Renal cortex interstitium (tissue), 11 donors: ENCODE measurements around the gene TAF9B. TPM values are rescaled to one million over a fixed set of nuclear protein-coding genes. Genes with fewer than 3 reads are reported as not detected.
"Not testable (repeated sequence)": the region's sequence is repeated elsewhere in the genome, so short reads cannot be mapped to it uniquely, and the experiment has no call there.

Experiments used
- DNase-seq, 11 donors: peaks; one replicate each; pipeline ENCODE4 v3.0.0-alpha.2; 2013; ENCODE audit warnings: low read depth in 9 of 11, low spot score in 4 of 11; ENCODE audit errors: extremely low read depth in 1 of 11
- polyA plus RNA-seq, 3 donors: library from polyadenylated mRNA; unstranded; fragments of 120-200 nt; gene quantifications; one replicate each; pipeline ENCODE4 v1.2.1, GENCODE V29; 2013; ENCODE audit not compliant: insufficient read length in 3 of 3

The TAF9B gene
- polyA plus RNA-seq, 3 donors = 47.2 to 55.3 (median 48.8) TPM

DNA sequence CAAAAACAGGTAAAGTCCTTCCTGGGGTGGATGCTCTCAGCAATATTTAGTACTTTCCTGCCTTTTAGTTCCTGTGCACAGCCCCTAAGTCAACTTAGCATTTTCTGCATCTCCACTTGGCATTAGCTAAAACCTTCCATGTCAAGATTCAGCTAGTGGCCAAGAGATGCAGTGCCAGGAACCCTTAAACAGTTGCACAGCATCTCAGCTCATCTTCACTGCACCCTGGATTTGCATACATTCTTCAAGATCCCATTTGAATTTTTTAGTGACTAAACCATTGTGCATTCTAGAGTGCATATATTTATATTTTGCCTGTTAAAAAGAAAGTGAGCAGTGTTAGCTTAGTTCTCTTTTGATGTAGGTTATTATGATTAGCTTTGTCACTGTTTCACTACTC is 13.7 kb downstream of the TAF9B start:
- DNase-seq = not testable (repeated sequence)

DNA sequence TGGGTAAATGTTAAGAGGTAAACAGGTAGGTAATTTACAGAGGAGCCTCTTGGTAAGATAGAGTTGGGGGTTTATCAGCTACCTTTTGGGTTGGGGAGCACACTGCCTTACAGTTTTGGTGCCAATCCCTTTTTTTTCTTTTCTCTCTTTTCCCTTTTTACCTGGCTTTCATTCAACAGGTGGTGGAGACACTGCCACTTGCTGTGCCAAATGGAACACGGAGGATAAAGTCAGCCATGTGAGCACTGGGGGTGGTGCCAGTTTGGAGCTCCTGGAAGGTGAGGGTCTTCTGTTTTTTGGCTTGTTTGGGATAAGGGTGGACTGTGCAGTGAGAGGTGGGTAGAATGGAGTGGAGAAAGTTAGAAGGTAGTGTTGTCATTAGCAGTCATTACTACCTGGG is 14.3 kb downstream of the TAF9B start:
- no peak for DNase-seq

DNA sequence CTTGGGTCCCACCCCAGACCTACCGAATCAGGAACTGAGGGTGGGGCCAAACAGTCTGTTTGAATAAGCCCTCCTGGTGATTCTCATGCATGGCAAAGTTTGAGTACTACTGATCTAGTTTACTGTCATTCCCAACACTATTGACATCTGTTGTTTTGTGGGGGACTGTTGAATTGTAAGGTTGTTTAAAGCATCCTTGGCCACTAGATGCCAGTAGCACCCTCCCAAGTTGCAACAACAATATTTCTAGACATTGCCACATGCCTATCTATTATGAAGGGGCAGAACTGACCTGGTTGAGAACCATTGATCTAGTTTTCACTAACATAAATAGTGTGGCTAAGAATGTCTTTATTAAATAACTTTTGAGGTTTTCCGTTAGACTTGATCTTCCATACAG is 15.1 kb downstream of the TAF9B start:
- no peak for DNase-seq

DNA sequence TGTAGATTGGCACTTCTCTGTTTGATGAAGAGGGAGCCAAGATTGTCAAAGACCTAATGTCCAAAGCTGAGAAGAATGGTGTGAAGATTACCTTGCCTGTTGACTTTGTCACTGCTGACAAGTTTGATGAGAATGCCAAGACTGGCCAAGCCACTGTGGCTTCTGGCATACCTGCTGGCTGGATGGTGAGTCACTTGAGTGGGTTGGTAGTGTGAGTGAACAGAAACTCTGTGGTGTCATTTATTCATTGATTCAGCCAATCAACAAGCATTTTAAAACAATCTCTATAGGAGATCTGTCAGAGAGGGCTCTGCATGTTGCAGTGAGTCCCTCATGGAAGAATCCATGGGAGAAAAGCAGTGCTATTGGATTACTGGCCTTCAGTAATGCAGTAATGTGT is 16.3 kb downstream of the TAF9B start:
- no peak for DNase-seq

DNA sequence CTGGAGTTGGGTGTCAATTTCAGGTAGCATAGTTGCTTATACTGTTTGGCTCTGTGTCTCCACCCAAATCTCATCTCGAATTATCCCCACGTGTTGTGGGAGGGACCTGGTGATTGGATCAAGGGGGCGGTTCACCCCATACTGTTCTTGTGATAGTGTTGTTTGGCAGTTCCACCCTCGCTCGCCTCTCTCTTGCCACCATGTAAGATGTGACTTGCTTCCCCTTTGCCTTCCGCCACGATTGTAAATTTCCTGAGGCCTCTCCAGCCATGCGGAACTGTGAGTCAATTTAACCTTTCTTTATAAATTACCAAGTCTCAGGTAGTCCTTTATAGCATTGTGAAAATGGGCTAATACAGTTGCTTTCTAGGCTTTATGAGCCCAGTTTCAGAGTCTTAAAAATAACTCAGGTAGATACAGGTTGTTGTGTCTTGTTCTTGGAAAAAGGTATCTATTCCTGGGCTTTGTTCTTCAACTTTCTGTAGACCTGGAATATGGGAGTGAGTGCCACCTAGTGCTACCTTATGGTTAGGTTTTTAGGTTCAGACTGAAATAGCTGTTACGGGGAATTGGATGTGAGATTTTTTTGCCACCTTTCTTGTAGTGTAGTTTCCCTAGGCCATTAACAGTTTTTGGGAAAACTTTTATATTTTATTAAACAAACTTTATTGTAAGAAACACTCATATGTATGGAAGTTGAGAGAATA is 19.8 kb downstream of the TAF9B start:
- no peak for DNase-seq

DNA sequence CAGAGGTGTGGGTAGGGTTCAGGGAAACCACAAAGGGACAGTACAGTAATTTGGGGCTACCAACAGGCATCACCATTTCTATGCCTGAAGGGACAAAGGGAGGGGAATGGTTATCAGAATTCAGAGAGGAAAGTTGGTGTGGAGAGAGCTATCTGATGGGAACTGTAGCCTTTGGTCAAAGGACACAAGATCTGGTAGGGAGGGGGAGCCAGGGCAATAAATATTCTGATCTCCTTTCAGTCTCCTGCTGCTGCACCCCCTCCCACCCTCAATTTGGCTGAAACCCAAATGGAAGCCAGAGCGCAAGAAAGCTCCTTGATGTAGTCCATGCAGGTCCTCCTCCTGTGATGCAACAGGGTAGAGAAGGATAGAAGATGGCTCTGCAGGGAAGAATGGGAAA is 20.8 kb downstream of the TAF9B start:
- DNase-seq = no peak

DNA sequence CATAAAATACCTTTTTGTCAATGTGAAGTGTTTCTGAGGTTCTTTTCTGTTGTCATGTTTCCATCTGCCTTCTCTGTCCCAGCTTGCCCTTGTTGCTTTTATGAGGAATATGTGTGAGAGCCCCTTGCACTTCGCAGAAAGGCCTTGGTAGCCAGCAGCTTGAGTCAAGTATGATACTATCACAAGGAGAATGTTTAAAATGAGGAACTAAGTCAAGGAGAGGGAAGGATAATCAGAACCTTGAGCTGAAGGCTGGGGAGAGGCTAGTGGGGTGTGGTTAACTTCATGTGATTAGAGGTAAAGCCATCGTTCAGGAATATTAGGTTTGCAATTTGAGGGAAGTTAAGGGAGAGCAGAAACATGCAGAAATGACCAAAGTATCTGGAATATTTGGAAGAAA is 22.7 kb downstream of the TAF9B start:
- DNase-seq = no peak

DNA sequence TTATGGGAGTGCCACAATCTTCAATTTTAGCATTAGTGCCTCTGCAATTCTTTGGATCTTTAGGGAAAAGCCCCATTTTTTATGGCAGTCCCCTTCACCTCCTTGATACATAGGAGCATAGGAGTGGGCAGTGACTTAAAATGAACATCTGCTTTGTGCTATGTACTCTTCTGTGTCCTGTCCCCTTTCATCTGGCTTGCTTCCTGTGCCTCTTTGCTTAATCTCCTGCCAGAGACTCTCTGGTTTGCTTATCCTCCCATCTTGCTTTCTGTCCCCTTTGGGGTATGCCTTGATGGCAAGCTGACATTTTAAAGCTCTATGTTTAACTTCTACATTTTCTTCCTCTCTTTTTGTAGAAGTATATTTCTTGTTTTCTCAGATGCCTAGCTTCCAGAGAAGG is 23.1 kb downstream of the TAF9B start:
- DNase-seq = no peak

DNA sequence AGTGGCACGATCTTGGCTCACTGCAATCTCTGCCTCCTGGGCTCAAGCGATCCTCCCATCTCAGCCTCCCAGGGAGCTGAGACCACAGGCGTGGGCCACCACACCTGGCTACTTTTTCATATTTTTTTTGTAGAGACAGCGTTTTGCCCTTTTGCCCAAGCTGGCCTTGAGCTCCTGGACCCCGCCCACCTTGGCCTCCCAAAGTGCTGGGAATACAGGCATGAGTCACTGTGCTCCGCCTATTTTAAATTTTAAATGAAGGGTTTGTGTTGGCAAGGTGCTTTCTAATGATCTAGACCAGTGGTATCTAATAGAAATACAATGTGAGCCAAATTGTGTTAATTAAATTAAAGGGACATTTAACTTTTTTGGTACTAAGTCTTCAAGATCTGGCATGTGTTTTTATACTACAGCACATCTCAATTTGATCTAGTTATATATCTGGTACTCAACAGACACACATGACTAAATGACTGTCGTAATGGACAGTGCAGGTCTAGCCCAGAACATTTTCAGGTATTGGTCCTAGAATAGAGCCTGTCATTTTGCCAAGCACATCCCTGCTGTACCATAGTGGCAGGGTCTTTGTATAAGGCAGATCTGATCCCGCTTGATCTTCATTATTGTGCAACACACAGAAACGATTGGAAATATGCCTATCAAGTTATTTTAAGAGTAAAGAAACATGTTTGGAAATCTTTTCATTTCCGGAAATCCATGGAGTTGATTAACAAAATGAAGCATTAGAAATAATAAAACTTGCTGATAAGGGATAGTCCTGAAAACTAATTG is 28.1 kb downstream of the TAF9B start:
- DNase-seq = no peak

DNA sequence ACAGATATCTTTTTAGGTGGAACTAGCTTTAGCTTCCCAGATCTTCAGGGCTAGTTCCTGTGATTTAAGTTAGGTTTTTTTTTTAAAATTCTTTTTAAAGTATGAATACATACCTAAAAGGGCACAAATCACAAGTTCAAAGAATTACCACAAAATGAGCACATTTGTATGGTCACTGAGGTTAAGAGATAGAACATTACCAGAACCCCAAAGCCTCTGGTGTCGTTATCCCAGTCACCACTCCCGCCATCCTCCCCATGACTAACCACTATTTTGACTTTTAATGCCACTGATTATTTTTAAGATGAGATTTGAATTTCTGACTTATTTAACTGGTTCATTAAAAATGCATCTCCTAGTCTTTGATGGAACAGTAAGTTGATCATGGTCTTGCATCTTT is 30.0 kb downstream of the TAF9B start:
- DNase-seq = no peak

DNA sequence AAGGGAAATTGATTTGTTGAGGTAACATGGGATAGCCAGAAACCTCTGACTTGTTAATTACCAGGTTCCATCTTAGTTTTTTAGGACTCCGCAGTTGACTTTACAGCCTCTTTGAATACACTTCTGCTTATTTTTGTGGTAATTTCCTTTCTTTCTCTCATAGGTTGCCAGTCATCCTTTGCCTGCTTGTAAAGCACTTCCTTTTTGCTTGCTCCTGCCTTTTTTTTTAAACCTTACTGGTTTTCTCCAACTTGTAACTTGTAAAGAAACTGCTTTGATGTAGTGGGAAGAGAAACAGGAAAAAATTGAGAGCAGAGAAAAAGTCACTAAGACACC is 32.8 kb downstream of the TAF9B start:
- DNase-seq = no peak

DNA sequence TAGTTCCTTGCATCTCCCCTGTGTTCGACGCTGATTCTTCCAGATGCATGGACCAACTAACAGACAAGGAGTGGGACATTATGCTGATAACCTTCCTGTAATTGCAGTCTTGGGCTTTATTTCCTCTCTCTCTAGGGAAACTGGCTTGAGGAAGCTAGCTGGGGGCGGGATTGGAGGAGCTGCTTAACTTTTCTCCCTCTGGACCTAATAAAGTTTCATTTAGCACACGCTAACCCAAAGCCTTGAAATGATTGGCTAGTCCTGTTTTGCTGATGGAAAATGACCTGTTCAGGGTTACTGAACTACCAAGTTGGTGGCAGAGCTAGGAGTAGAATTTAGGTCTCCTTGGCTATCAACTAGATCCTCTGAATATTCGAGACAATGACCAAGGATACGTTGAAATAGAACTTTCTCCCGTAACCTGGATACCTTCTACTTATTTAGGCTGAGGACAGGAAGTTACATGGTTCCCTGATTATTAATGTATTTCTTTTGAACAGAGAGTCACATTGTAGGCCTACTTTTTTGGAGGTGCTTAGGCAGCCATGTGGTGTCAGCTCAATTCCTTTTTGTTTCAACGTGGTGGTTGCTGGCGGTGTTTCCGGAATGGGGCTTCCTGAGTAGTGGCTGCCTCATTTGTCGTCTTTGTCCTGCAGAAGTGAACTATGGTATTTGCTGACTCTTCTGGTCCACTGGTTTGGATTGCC is 33.4 kb downstream of the TAF9B start:
- no peak for DNase-seq

DNA sequence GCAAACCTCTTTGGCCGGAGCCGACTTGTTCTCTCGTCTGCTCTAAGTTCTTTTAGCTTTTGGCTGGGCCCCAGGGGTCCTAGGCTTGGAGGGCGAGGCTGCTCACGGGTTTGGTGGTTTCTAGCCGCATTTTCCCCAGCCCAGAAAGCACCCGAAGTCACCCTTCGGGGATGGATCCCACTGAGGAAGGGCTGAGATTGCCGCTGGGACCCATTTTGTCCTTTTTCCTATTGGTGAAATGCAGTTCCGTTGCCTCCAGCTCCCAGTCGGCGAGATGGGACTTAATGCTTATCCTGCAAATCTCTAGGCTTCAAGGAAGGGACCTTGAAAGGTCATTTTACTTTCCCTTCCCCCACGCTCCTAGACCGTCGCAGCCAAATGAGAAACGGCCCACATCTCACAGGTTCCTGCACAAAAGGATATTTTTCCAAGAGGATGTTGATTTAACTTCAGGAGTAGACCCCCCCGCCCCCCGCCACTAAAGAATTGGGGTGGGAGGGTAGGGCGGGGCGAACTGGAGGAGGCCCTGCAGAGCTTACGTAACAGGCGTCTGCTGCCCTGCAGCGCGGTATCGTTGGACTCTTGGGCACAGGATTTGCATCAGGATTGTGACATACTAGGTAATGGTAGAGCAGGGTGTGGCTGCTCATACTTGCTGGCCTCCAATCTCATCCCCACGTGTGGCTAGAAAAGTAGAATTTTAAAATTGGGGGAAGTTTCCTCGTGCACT is 34.8 kb downstream of the TAF9B start:
- DNase-seq = peak in 4 of 11 donors; percentile 9 to 23 (median 14)

DNA sequence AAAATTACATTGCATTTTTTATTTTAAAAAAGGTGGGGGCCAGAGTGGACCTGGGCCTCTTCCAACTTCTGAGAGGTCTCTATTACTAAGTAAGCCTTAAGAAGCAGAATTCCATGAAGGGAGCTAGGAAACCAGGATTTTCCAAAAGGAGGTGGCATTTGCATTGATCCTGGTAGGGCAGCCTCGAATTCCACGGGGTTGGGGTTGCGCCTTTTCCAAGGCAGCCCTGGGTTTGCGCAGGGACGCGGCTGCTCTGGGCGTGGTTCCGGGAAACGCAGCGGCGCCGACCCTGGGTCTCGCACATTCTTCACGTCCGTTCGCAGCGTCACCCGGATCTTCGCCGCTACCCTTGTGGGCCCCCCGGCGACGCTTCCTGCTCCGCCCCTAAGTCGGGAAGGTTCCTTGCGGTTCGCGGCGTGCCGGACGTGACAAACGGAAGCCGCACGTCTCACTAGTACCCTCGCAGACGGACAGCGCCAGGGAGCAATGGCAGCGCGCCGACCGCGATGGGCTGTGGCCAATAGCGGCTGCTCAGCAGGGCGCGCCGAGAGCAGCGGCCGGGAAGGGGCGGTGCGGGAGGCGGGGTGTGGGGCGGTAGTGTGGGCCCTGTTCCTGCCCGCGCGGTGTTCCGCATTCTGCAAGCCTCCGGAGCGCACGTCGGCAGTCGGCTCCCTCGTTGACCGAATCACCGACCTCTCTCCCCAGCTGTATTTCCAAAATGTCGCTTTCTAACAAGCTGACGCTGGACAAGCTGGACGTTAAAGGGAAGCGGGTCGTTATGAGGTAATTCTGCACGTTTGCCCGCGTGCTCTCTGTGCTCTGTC is 35.6 kb downstream of the TAF9B start, which contains the start of gene PGK1:
TSS of gene PGK1 (plus strand) at position 626 of the 824 bp plus-strand sequence. CDS start at position 719, 93 bp downstream.
- DNase-seq = peak; percentile 66 to 94 (median 88)

DNA sequence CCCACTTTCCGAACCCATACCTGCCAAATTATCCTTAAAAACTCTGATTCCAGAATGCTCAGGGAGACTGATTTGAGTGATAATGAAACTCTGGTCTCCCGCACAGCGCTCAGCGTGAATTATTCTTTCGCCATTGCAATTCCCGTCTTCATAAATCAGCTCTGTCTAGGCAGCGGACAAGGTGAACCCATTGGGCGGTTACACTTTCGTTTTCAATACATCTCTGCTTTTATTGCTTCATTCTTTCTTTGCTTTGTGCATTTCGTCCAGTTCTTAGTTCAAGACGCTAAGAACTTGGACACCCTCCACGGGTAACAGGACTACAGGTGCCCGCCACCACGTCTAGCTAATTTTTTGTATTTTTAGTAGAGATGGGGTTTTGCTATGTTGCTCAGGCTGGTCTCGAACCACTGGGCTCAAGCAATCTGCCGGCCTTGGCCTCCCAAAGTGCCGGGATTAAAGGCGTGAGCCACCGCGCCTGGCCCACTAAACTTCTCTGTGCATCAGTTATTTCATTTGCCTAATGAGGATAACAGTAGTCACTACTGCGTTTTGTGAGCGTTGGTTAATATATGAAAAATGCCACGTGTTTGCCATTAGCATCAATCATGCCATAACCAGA is 36.3 kb downstream of the TAF9B start:
- DNase-seq = no peak

DNA sequence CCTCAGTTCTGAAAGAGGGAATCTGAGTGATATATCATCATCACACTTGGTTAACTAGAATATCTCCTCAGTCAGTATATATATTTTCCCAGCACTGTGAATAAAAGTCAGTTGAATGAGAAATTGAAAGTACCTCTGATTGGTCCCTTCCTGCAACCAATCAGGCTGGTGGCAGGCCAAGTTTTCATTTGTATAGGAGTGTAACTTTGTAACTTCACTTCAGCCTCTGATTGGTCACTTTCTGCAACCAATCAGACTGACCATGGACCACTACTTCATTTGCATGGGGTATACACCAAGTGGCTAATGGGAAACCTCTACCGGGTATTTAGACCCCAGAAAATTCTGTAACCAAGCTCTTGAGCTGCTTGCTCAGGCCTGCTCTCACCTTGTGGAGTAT is 37.4 kb downstream of the TAF9B start:
- no peak for DNase-seq

DNA sequence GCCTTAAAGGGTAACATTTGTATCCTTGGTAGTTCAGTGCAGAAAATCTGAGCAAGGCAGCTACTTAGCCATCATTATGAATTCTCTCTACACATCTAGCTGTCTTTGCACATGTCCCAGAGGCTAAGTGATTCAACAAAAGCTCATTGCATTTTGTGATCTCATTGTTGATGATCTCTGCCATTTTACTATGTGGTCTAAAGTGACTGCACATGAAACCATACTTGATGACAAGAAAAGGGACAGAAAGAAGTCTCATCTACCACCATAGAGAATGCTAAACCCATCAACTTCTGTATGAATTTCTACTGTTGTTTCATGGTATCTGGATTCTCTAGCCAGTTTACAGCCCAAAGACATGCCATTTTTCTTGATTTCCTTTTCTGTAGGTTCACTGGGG is 41.3 kb downstream of the TAF9B start:
- no peak for DNase-seq

DNA sequence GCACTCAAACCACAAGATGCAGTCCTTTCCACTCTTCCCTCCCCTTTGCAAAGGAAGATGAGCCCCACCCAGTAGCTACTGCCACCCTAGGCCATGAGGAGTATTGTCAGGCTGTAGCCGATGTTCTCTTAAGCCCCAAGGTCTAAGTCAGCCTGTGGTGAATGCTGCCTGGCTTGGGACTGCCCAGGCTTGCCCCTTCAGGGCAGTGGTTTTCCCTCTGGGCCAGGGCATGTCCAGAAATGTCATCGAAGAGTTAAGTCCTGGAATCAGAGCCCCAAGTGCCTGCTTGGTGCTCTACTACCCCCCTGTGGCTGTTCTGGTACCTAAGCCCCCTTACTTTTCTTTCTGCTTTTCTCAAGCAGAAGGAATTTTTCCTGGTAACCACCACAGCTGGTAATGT is 47.2 kb downstream of the TAF9B start:
- DNase-seq = no peak
